ENCODE results near the gene PLPPR3.

GRCh38 chr19:792306-792885 lies 29.4 kb downstream of the PLPPR3 start:
- TF ChIP-seq CTCF (IDR thresholded peaks at IDR 0.05): no peak
- TF ChIP-seq ZFX (IDR thresholded peaks at IDR 0.05; ENCODE audit: borderline replicate concordance): no peak

Data from 22Rv1 (cell line).